A673 (cell line): ENCODE results near the gene POLG2.

Experiments
- EZH2 ChIP-seq: fragments of 200-600 bp; sonication (generic); IDR thresholded peaks from 2 replicates; pipeline ENCODE4 v1.6.1; 2017; ENCODE audit warnings: borderline replicate concordance, low read depth, mild to moderate bottlenecking, mixed read lengths, antibody characterized with exemption, low read length; ENCODE audit not compliant: poor library complexity, severe bottlenecking
- TF ChIP-seq, protein P1 (sequence below): fragments of 300-800, 200-600 bp; sonication (generic); conservative IDR thresholded peaks from 2 replicates; pipeline ENCODE4 v1.5.1; 2017; ENCODE audit warnings: low read depth, mild to moderate bottlenecking, antibody characterized with exemption, low read length, moderate library complexity, mixed read lengths

- TF ChIP-seq EZH2: no peak
- TF ChIP-seq, protein P1, sequence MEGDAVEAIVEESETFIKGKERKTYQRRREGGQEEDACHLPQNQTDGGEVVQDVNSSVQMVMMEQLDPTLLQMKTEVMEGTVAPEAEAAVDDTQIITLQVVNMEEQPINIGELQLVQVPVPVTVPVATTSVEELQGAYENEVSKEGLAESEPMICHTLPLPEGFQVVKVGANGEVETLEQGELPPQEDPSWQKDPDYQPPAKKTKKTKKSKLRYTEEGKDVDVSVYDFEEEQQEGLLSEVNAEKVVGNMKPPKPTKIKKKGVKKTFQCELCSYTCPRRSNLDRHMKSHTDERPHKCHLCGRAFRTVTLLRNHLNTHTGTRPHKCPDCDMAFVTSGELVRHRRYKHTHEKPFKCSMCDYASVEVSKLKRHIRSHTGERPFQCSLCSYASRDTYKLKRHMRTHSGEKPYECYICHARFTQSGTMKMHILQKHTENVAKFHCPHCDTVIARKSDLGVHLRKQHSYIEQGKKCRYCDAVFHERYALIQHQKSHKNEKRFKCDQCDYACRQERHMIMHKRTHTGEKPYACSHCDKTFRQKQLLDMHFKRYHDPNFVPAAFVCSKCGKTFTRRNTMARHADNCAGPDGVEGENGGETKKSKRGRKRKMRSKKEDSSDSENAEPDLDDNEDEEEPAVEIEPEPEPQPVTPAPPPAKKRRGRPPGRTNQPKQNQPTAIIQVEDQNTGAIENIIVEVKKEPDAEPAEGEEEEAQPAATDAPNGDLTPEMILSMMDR: no peak
Observed at GRCh38 chr17:64506201-64506575, 9.3 kb upstream of the POLG2 start, which contains the start of gene DDX5.
